Measurements from ENCODE around the gene PCCA.

PCCA gene

DNA sequence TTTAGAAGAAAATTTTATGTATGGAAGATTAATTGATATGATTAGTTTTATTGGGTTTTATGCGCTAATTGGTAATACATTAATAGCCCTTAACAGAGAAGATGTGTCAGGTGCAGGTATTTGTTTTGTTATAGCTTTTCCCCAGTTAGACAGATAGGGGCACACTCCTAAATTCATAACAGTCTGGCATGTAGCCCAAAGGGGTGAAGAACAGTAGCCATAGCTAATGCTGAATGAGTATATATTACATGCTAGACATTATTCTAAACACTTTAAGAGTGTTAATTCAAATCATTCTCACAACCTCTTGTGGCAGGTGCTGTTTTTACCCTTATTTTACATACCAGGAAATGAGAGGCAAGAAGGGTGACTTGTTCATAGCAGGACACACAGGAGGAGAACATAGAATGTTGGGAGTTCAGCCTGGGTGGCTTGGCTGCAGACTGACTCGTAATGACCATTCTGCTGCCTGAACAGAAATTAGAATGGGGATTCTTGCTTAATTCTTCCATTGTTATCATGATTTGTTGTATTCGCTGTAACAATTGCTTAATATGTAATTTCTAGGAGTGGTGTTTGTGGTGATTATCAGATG is 20.1 kb downstream of the PCCA start:
- no peak overlapping the region for H2BK15ac ChIP-seq (ENCODE audit: low read depth, poor library complexity, severe bottlenecking)
- WGBS, result 93% methylated on average over 2 of the region's 3 CpGs
- H3K23ac ChIP-seq (ENCODE audit: low read length in 2 of 2), result no peak overlapping the region
- no peak overlapping the region for H2BK5ac ChIP-seq (ENCODE audit: low read depth, low read length, poor library complexity, severe bottlenecking)
- no peak overlapping the region for H3K4ac ChIP-seq (ENCODE audit: low read depth in 1 of 2, low read length in 2 of 2)
- H2AFZ ChIP-seq (ENCODE audit: low read depth, low read length), result no peak overlapping the region
- no peak overlapping the region for H2BK12ac ChIP-seq (ENCODE audit: low read length in 2 of 2)
- H3K14ac ChIP-seq (ENCODE audit: low read length in 2 of 2), result no peak overlapping the region
- H3K4me2 ChIP-seq (ENCODE audit: low read length, poor library complexity, severe bottlenecking), result no peak overlapping the region
- peaks cover 6 to 33% of the 10 kb centered on the region in 2 experiments for H3K36me3 ChIP-seq (ENCODE audit: control insufficient read depth in 1 of 2, insufficient read depth in 2 of 2, low read depth in 1 of 2, low read length in 2 of 2)
- no peak overlapping the region for H4K8ac ChIP-seq (ENCODE audit: low read length)
- peaks cover 9% of the 10 kb centered on the region for H3K4me1 ChIP-seq (ENCODE audit: control insufficient read depth, insufficient read depth, low read depth, low read length)
- no peaks in the 10 kb centered on the region for H3K27me3 ChIP-seq (ENCODE audit: control insufficient read depth in 1 of 2, insufficient read depth in 1 of 2, low read length in 2 of 2)
- no peaks in the 10 kb centered on the region for H3K9me3 ChIP-seq (ENCODE audit: control insufficient read depth, low read length)
- no peak overlapping the region for H3K4me3 ChIP-seq (ENCODE audit: insufficient read depth in 1 of 2, low read depth in 1 of 2, low read length in 2 of 2)
- H3K9ac ChIP-seq (ENCODE audit: low read length), result no peak overlapping the region
- H3K79me1 ChIP-seq (replicated peaks; ENCODE audit: low read length, poor library complexity, severe bottlenecking), result peaks cover 8% of the 10 kb centered on the region
- no peak overlapping the region for H2AK5ac ChIP-seq (ENCODE audit: low read length, severe bottlenecking)
- no peak for DNase-seq
- no peak overlapping the region for H3K27ac ChIP-seq (ENCODE audit: low read length, poor library complexity, severe bottlenecking)
- H4K91ac ChIP-seq (ENCODE audit: low read length), result no peak overlapping the region
- H3K18ac ChIP-seq (ENCODE audit: low read depth in 1 of 2, low read length in 2 of 2), result no peak overlapping the region
- H2BK120ac ChIP-seq (ENCODE audit: low read depth, low read length), result no peak overlapping the region

DNA sequence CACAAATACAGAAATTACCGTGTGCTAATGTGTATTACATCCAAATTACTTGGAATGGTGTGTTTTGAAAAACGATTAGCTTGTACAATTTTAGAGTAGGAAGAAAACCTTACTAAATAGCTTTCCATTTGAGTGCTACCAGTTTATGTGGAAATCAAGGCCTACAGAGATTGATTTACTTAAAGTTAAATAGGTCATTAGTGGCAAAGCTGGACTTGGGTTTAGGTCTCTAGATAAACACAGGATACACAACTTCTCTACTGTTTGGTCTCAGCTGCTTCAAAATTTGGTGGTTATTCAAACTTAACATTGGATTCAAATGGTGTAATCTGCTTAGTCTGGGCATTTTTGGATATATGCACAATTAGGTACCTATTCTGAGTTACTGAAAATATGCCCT is 21.4 kb downstream of the PCCA start:
- 100% methylated on average over 1 of the region's 2 CpGs for WGBS

DNA sequence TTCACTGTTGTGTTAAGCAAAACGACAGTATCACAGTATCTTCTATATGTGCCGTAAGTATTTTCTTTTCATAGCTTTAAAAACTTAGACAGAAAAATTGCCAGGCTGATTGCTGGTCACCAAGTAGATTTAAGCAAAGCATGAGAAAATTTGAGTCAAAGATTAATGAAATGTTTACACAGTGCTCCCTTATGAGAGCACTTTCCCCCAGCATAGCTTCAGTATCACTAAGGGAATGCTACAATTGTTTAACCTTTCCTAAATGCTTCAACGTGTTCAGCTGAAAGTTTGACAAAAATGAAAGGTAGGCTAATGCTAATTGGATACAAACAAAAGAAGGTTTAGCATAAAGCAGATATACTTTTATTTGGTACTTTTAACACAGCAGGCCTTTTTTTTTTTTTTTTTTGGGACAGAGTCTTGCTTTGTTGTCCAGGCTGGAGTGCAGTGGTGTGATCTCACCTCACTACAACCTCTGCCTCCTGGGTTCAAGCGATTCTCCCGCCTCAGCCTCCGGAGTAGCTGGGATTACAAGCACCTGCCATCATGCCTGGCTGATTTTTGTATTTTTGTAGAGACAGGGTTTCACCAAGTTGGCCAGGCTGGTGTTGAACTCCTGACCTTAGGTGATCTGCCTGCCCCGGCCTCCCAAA is 23.4 kb downstream of the PCCA start:
- H2BK120ac ChIP-seq (ENCODE audit: low read depth, low read length), result no peak overlapping the region
- H2AFZ ChIP-seq (ENCODE audit: low read depth, low read length), result no peak overlapping the region
- no peak overlapping the region for H3K23ac ChIP-seq (ENCODE audit: low read length in 2 of 2)
- H3K14ac ChIP-seq (ENCODE audit: low read length in 2 of 2), result no peak overlapping the region
- no peak overlapping the region for H2BK15ac ChIP-seq (ENCODE audit: low read depth, poor library complexity, severe bottlenecking)
- H4K91ac ChIP-seq (ENCODE audit: low read length), result no peak overlapping the region
- H4K8ac ChIP-seq (ENCODE audit: low read length), result no peak overlapping the region
- WGBS, result 100% methylated on average over 4 of the region's 7 CpGs
- peaks cover 6% of the 10 kb centered on the region for H3K4me1 ChIP-seq (ENCODE audit: control insufficient read depth, insufficient read depth, low read depth, low read length)
- H3K27ac ChIP-seq (ENCODE audit: low read length, poor library complexity, severe bottlenecking), result peak overlapping the region; percentile 3
- H3K4me3 ChIP-seq (ENCODE audit: insufficient read depth in 1 of 2, low read depth in 1 of 2, low read length in 2 of 2), result no peak overlapping the region
- H2AK5ac ChIP-seq (ENCODE audit: low read length, severe bottlenecking), result no peak overlapping the region
- peaks cover 7 to 39% of the 10 kb centered on the region in 2 experiments for H3K36me3 ChIP-seq (ENCODE audit: control insufficient read depth in 1 of 2, insufficient read depth in 2 of 2, low read depth in 1 of 2, low read length in 2 of 2)
- no peaks in the 10 kb centered on the region for H3K9me3 ChIP-seq (ENCODE audit: control insufficient read depth, low read length)
- H3K27me3 ChIP-seq (ENCODE audit: control insufficient read depth in 1 of 2, insufficient read depth in 1 of 2, low read length in 2 of 2), result no peaks in the 10 kb centered on the region
- no peak overlapping the region for H3K4me2 ChIP-seq (ENCODE audit: low read length, poor library complexity, severe bottlenecking)
- peaks cover 10% of the 10 kb centered on the region for H3K79me1 ChIP-seq (replicated peaks; ENCODE audit: low read length, poor library complexity, severe bottlenecking)
- no peak for DNase-seq
- H2BK12ac ChIP-seq (ENCODE audit: low read length in 2 of 2), result no peak overlapping the region
- H3K4ac ChIP-seq (ENCODE audit: low read depth in 1 of 2, low read length in 2 of 2), result no peak overlapping the region
- no peak overlapping the region for H3K18ac ChIP-seq (ENCODE audit: low read depth in 1 of 2, low read length in 2 of 2)
- H3K9ac ChIP-seq (ENCODE audit: low read length), result no peak overlapping the region
- no peak overlapping the region for H2BK5ac ChIP-seq (ENCODE audit: low read depth, low read length, poor library complexity, severe bottlenecking)

More for the DNA sequence above, 21.4 kb downstream of the PCCA start:
- no peaks in the 10 kb centered on the region for H3K9me3 ChIP-seq (ENCODE audit: control insufficient read depth, low read length)
- no peak for DNase-seq
- H4K8ac ChIP-seq (ENCODE audit: low read length), result no peak overlapping the region
- H2BK120ac ChIP-seq (ENCODE audit: low read depth, low read length), result no peak overlapping the region
- H2AFZ ChIP-seq (ENCODE audit: low read depth, low read length), result no peak overlapping the region
- no peak overlapping the region for H3K4me3 ChIP-seq (ENCODE audit: insufficient read depth in 1 of 2, low read depth in 1 of 2, low read length in 2 of 2)
- no peak overlapping the region for H2BK12ac ChIP-seq (ENCODE audit: low read length in 2 of 2)
- no peaks in the 10 kb centered on the region for H3K27me3 ChIP-seq (ENCODE audit: control insufficient read depth in 1 of 2, insufficient read depth in 1 of 2, low read length in 2 of 2)
- no peak overlapping the region for H2BK5ac ChIP-seq (ENCODE audit: low read depth, low read length, poor library complexity, severe bottlenecking)
- H3K23ac ChIP-seq (ENCODE audit: low read length in 2 of 2), result no peak overlapping the region
- no peak overlapping the region for H3K4ac ChIP-seq (ENCODE audit: low read depth in 1 of 2, low read length in 2 of 2)
- H3K9ac ChIP-seq (ENCODE audit: low read length), result no peak overlapping the region
- H3K14ac ChIP-seq (ENCODE audit: low read length in 2 of 2), result no peak overlapping the region
- no peak overlapping the region for H3K27ac ChIP-seq (ENCODE audit: low read length, poor library complexity, severe bottlenecking)
- no peak overlapping the region for H2AK5ac ChIP-seq (ENCODE audit: low read length, severe bottlenecking)
- no peak overlapping the region for H2BK15ac ChIP-seq (ENCODE audit: low read depth, poor library complexity, severe bottlenecking)
- H3K36me3 ChIP-seq (ENCODE audit: control insufficient read depth in 1 of 2, insufficient read depth in 2 of 2, low read depth in 1 of 2, low read length in 2 of 2), result peaks cover 7 to 39% of the 10 kb centered on the region in 2 experiments
- H3K4me2 ChIP-seq (ENCODE audit: low read length, poor library complexity, severe bottlenecking), result no peak overlapping the region
- H4K91ac ChIP-seq (ENCODE audit: low read length), result no peak overlapping the region
- H3K79me1 ChIP-seq (replicated peaks; ENCODE audit: low read length, poor library complexity, severe bottlenecking), result peaks cover 9% of the 10 kb centered on the region
- peaks cover 9% of the 10 kb centered on the region for H3K4me1 ChIP-seq (ENCODE audit: control insufficient read depth, insufficient read depth, low read depth, low read length)
- H3K18ac ChIP-seq (ENCODE audit: low read depth in 1 of 2, low read length in 2 of 2), result no peak overlapping the region

DNA sequence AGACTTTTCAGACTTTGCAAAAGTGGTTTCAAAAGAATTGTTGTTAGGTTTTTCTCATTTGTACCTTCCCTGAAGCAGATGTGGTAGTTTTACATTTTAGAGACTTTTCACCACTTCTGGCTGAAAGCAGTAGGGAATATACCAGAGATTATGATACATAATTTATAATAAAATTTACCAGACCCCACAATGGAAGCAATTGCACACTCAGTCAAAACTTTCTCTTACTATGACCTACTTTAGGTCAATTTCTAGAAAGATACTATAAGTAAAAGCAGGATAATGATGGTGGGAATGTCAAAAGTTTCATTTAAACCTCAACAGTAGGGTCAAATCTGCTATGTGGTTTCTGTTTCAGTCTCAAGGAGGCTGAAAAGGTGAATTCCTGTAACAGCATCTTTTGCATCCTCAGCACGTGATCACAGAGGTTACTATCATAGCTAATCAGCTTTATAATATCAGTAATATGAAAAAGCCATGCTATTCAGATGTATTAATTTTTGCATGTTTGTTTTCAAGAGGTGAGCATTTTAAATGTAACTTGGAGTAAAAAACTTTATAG is 26.9 kb downstream of the PCCA start:
- Histone ChIP-seq H2AFZ (ENCODE audit: low read depth, low read length) (no peak overlapping the region), H3K36me3 (ENCODE audit: control insufficient read depth in 1 of 2, insufficient read depth in 2 of 2, low read depth in 1 of 2, low read length in 2 of 2) (peaks cover 15 to 52% of the 10 kb centered on the region in 2 experiments), H3K4me1 (ENCODE audit: control insufficient read depth, insufficient read depth, low read depth, low read length) (peaks cover 3% of the 10 kb centered on the region), H3K79me1 (replicated peaks; ENCODE audit: low read length, poor library complexity, severe bottlenecking) (peaks cover 12% of the 10 kb centered on the region), H2BK5ac (ENCODE audit: low read depth, low read length, poor library complexity, severe bottlenecking) (no peak overlapping the region), H3K27me3 (ENCODE audit: control insufficient read depth in 1 of 2, insufficient read depth in 1 of 2, low read length in 2 of 2) (no peaks in the 10 kb centered on the region), H3K27ac (ENCODE audit: low read length, poor library complexity, severe bottlenecking) (no peak overlapping the region), H2BK120ac (ENCODE audit: low read depth, low read length) (no peak overlapping the region), H3K4ac (ENCODE audit: low read depth in 1 of 2, low read length in 2 of 2) (no peak overlapping the region), H3K18ac (ENCODE audit: low read depth in 1 of 2, low read length in 2 of 2) (no peak overlapping the region), H2BK15ac (ENCODE audit: low read depth, poor library complexity, severe bottlenecking) (no peak overlapping the region), H3K4me3 (ENCODE audit: insufficient read depth in 1 of 2, low read depth in 1 of 2, low read length in 2 of 2) (no peak overlapping the region), H3K9ac (ENCODE audit: low read length) (no peak overlapping the region), H3K4me2 (ENCODE audit: low read length, poor library complexity, severe bottlenecking) (no peak overlapping the region), H3K14ac (ENCODE audit: low read length in 2 of 2) (no peak overlapping the region), H4K8ac (ENCODE audit: low read length) (no peak overlapping the region), H2BK12ac (ENCODE audit: low read length in 2 of 2) (no peak overlapping the region), H3K9me3 (ENCODE audit: control insufficient read depth, low read length) (no peaks in the 10 kb centered on the region), H4K91ac (ENCODE audit: low read length) (no peak overlapping the region), H2AK5ac (ENCODE audit: low read length, severe bottlenecking) (no peak overlapping the region), H3K23ac (ENCODE audit: low read length in 2 of 2) (no peak overlapping the region)
- no peak for DNase-seq
- no CpG with 5 or more reads among the region's 1 CpG for WGBS

Measured in mesenchymal stem cell (in vitro differentiated cells and primary cell).